Tibial artery (tissue), 4 donors: ENCODE measurements around the gene ERC2.

Experiments used
- DNase-seq, 2 donors: peaks; one replicate each; pipeline ENCODE4 v3.0.0-alpha.2; 2019
- H3K27ac ChIP-seq, 2 donors: fragments of 200-600 bp; sonication (generic) in 1 of 2; 1 replicate in 1 of 2; 2 replicates in 1 of 2; pipeline ENCODE4 v1.5.1; 2018 to 2019; ENCODE audit warnings: mild to moderate bottlenecking in 1 of 2
- H3K27me3 ChIP-seq, 2 donors: fragments of 200-600 bp; sonication (generic) in 1 of 2; one replicate each; pipeline versions ENCODE4 v1.5.1 to v1.6.0; 2016 to 2019
- H3K36me3 ChIP-seq, 3 donors: fragments of 200-600 bp; sonication (generic) in 2 of 3; one replicate each; pipeline ENCODE4 v1.5.1; 2016 to 2019; ENCODE audit warnings: mild to moderate bottlenecking in 2 of 3
- H3K4me1 ChIP-seq, 4 donors: fragments of 200-600 bp; sonication (generic) in 2 of 4; 1 replicate in 3 of 4; 2 replicates in 1 of 4; pipeline ENCODE4 v1.5.1; 2016 to 2019
- H3K4me3 ChIP-seq, 2 donors: fragments of 200-600 bp; sonication (generic) in 1 of 2; 1 replicate in 1 of 2; 2 replicates in 1 of 2; pipeline ENCODE4 v1.5.1; 2018 to 2019; ENCODE audit warnings: mild to moderate bottlenecking in 2 of 2
- H3K9me3 ChIP-seq, 3 donors: fragments of 200-600 bp; sonication (generic) in 1 of 3; one replicate each; pipeline ENCODE4 v1.5.1; 2016 to 2019
- intact Hi-C: fragments of 100-400 bp; cut with DNase I; formaldehyde crosslinking; loops from one replicate; pipeline ENCODE4 v1.15.0; 2023; ENCODE audit warnings: low total_unique reads
- TF ChIP-seq, protein P1 (sequence below), 2 experiments: fragments of 200-600 bp in 1 of 2; fragments of 450-650 bp in 1 of 2; IDR thresholded peaks; one replicate each; pipeline ENCODE4 v1.5.1; 2017 to 2019; ENCODE audit warnings: antibody characterized with exemption in 2 of 2, mild to moderate bottlenecking in 1 of 2, moderate library complexity in 1 of 2

The ERC2 gene

DNA sequence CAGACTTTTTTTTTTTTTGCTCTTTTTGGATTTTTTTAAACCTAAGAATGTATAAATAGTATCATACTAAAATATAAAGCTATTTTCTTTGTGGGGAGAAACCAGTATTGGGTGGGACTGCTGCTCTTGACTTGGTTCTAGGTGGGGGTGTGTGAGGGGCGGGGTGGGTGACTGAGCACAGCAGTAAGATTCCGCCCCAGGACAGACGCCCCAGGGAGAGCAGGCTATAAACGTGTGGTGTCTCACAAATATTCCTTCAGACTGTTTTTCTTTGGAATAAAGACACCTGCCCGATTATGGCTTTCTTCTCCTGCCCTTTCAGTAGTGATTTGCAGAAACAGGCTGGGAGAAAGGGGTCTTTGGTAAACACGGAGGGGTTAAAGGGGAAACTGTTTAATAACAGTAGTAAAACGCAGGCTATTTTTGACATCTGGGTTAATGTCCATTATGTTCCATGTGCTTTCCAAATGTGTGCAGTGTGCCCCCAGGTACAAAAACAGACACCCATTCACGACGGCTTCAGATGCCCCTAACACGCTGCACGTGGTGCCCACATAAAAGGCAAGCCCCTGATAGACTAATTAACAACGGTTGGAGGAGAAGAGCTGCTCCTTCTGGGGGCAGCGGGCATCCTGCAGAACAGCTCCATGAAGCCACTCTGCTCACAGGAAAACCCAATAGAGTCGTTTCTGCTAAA is 952.6 kb downstream of the ERC2 start:
- no peak for DNase-seq
- Histone ChIP-seq H3K27me3 (peaks cover 0 to 22% of the 10 kb centered on the region in 2 donors), H3K4me1 (no peaks in the 10 kb centered on the region), H3K27ac (no peak overlapping the region), H3K9me3 (no peaks in the 10 kb centered on the region), H3K4me3 (no peak overlapping the region), H3K36me3 (no peaks in the 10 kb centered on the region)
- TF ChIP-seq, protein P1, sequence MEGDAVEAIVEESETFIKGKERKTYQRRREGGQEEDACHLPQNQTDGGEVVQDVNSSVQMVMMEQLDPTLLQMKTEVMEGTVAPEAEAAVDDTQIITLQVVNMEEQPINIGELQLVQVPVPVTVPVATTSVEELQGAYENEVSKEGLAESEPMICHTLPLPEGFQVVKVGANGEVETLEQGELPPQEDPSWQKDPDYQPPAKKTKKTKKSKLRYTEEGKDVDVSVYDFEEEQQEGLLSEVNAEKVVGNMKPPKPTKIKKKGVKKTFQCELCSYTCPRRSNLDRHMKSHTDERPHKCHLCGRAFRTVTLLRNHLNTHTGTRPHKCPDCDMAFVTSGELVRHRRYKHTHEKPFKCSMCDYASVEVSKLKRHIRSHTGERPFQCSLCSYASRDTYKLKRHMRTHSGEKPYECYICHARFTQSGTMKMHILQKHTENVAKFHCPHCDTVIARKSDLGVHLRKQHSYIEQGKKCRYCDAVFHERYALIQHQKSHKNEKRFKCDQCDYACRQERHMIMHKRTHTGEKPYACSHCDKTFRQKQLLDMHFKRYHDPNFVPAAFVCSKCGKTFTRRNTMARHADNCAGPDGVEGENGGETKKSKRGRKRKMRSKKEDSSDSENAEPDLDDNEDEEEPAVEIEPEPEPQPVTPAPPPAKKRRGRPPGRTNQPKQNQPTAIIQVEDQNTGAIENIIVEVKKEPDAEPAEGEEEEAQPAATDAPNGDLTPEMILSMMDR (IDR thresholded peaks at IDR 0.05): no peak
- intact Hi-C loops: no loop called here

- Histone ChIP-seq H3K27me3 (peaks cover 0 to 22% of the 10 kb centered on the region in 2 donors), H3K36me3 (no peaks in the 10 kb centered on the region), H3K9me3 (no peaks in the 10 kb centered on the region), H3K27ac (no peak overlapping the region), H3K4me1 (no peaks in the 10 kb centered on the region), H3K4me3 (no peak overlapping the region)
- no peak for DNase-seq
- TF ChIP-seq, protein P1 (IDR thresholded peaks at IDR 0.05): no peak
- intact Hi-C loops: no loop called here
These were observed 953.3 kb downstream of the ERC2 start for GRCh38 chr3:55514962-55515361.

GRCh38 chr3:55512571-55513343 is 955.5 kb downstream of the ERC2 start:
- no peak for DNase-seq
- intact Hi-C loops: no loop called here
- no peaks in the 10 kb centered on the region for H3K36me3 ChIP-seq

DNA sequence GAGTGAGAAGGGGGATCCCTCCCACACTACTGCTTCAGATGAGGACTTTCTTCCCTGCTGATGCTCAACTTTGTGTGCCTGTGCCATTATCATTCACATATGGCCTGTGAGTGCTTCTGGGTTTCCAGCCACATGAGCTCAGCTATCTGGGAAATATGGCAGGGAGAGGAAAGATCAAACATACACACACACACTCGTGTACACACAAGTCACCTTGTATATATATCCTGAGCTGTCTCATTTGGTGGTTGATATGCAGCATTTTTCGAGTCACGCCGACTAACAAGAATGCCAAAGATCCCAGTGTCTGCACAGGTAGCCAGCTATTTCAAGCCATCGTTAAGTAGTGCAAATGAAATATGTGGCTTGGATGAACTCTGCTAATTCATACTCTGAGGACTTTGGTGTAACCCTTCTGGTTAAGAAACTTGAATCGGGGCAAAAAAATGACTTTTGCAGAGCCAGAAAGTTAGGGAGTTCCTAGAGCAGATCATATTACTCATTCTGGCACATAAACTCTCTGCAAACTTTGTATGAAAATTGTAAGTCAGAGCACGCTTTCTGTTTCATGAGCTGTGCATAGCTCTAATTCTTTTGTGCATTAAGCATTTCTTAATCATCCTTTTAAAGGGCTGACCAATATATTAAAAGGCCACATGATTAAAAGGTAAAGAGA is 956.2 kb downstream of the ERC2 start:
- intact Hi-C loops: no loop called here
- TF ChIP-seq, protein P1 (IDR thresholded peaks at IDR 0.05): no peak
- H3K27ac ChIP-seq: no peak overlapping the region
- H3K4me3 ChIP-seq: no peak overlapping the region
- no peaks in the 10 kb centered on the region for H3K4me1 ChIP-seq
- peaks cover 0 to 25% of the 10 kb centered on the region in 2 donors for H3K27me3 ChIP-seq
- H3K36me3 ChIP-seq: no peaks in the 10 kb centered on the region
- DNase-seq: no peak
- H3K9me3 ChIP-seq: no peaks in the 10 kb centered on the region

More at GRCh38 chr3:55512571-55513343, 955.5 kb downstream of the ERC2 start:
- peaks cover 0 to 25% of the 10 kb centered on the region in 2 donors for H3K27me3 ChIP-seq
- no peak overlapping the region for H3K4me3 ChIP-seq
- no peaks in the 10 kb centered on the region for H3K9me3 ChIP-seq
- H3K27ac ChIP-seq: no peak overlapping the region
- TF ChIP-seq, protein P1 (IDR thresholded peaks at IDR 0.05): no peak
- no peaks in the 10 kb centered on the region for H3K4me1 ChIP-seq

DNA sequence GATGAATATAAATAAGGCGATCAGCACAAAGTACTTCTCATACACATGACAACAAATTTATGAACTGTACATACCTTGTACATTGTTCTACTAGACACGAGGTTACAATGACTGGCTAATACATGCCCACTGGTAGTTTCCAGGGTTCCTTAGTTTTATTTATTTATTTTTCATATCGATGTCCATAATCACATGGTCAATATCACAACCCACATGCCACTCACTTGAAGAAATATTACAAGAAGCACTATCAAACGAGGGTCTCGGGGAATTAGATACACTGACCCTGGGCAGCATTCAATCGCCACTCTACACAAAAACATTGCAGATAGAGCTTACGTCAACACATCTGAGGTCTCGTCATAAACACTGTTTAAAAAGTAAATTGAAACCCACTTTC is 959.9 kb downstream of the ERC2 start:
- DNase-seq: no peak
- Histone ChIP-seq H3K9me3 (no peaks in the 10 kb centered on the region), H3K36me3 (no peaks in the 10 kb centered on the region), H3K4me1 (no peaks in the 10 kb centered on the region), H3K27me3 (peaks cover 0 to 6% of the 10 kb centered on the region in 2 donors), H3K27ac (no peak overlapping the region), H3K4me3 (no peak overlapping the region)
- intact Hi-C loops: no loop called here
- TF ChIP-seq, protein P1 (IDR thresholded peaks at IDR 0.05): no peak
